DND-41 (cell line): ENCODE measurements around the gene NGB.

ENCODE experiments used
- ATAC-seq: fragments of 200-7000 bp; cut with Tn5 transposase; 3 replicates; pipeline ENCODE4 v1.9.1; 2021; ENCODE audit warnings: low read depth; ENCODE audit not compliant: insufficient read depth
- DNase-seq: peaks from one replicate; pipeline ENCODE4 v3.0.0-alpha.2; 2020
- H2AFZ ChIP-seq: 2 replicates; pipeline ENCODE4 v1.6.0; 2012; ENCODE audit warnings: low read depth, low read length
- H3K27ac ChIP-seq: 2 replicates; pipeline ENCODE4 v1.5.1; 2012; ENCODE audit warnings: low read length, inconsistent platforms
- H3K27me3 ChIP-seq: fragments of 200-600 bp; sonication (generic); 2 replicates; pipeline ENCODE4 v1.6.0; 2012; ENCODE audit warnings: low read length, mild to moderate bottlenecking, inconsistent platforms; ENCODE audit not compliant: insufficient read depth, poor library complexity
- H3K36me3 ChIP-seq: 2 replicates; pipeline ENCODE4 v1.5.1; 2012; ENCODE audit warnings: low read length, inconsistent platforms; ENCODE audit not compliant: insufficient read depth
- H3K4me1 ChIP-seq: 2 replicates; pipeline ENCODE4 v1.5.1; 2012; ENCODE audit warnings: mild to moderate bottlenecking, low read length; ENCODE audit not compliant: insufficient read depth
- H3K4me2 ChIP-seq: 2 replicates; pipeline ENCODE4 v1.6.0; 2012; ENCODE audit warnings: mild to moderate bottlenecking, moderate library complexity, low read length, inconsistent platforms; ENCODE audit not compliant: insufficient read depth
- H3K4me3 ChIP-seq, 2 experiments: fragments of 200-600 bp in 1 of 2; shearing (Covaris generic) in 1 of 2; 2 replicates each; pipeline ENCODE4 v1.5.1; 2012 to 2016; ENCODE audit warnings: inconsistent platforms in 2 of 2, low read length in 2 of 2, mild to moderate bottlenecking in 2 of 2, low read depth in 1 of 2, moderate library complexity in 1 of 2
- H3K79me2 ChIP-seq: 2 replicates; pipeline ENCODE4 v1.6.0; 2012; ENCODE audit warnings: low read length, inconsistent platforms; ENCODE audit not compliant: insufficient read depth
- H3K9ac ChIP-seq: 2 replicates; pipeline ENCODE4 v1.6.0; 2012; ENCODE audit warnings: low read depth, mild to moderate bottlenecking, inconsistent platforms, low read length, moderate library complexity
- H3K9me3 ChIP-seq: 2 replicates; pipeline ENCODE4 v1.5.1; 2012; ENCODE audit warnings: low read length, moderate library complexity, mild to moderate bottlenecking, inconsistent platforms; ENCODE audit not compliant: insufficient read depth, severe bottlenecking
- H4K20me1 ChIP-seq: 2 replicates; pipeline ENCODE4 v1.6.0; 2012; ENCODE audit warnings: low read length; ENCODE audit not compliant: insufficient read depth
- EZH2 ChIP-seq: IDR thresholded peaks from 3 replicates; pipeline ENCODE4 v1.6.1; 2012; ENCODE audit warnings: borderline replicate concordance, low read depth, mild to moderate bottlenecking, moderate library complexity, low read length, inconsistent platforms; ENCODE audit not compliant: severe bottlenecking
- TF ChIP-seq, protein P1 (sequence below): IDR thresholded peaks from 2 replicates; pipeline ENCODE4 v1.5.1; 2012; ENCODE audit warnings: borderline replicate concordance, low read length, moderate library complexity, mild to moderate bottlenecking; ENCODE audit not compliant: poor library complexity, severe bottlenecking; ENCODE audit errors: extremely low read depth

Gene NGB

GRCh38 chr14:77264466-77265186, 6.4 kb downstream of the NGB start:
- no peak for DNase-seq
- no peak for ATAC-seq
- Histone ChIP-seq H4K20me1 (0 out of 2 replicates have a peak, but pooled peaks cover 2% of the 10 kb centered on the region), H3K36me3 (no peaks in the 10 kb centered on the region), H3K9me3 (no peaks in the 10 kb centered on the region), H3K4me3 (no peak overlapping the region), H3K9ac (no peak overlapping the region), H3K27me3 (peaks cover 5% of the 10 kb centered on the region), H3K79me2 (no peaks in the 10 kb centered on the region), H2AFZ (no peak overlapping the region), H3K4me1 (peaks cover 6% of the 10 kb centered on the region), H3K4me2 (no peak overlapping the region), H3K27ac (no peak overlapping the region)
- TF ChIP-seq, protein P1, sequence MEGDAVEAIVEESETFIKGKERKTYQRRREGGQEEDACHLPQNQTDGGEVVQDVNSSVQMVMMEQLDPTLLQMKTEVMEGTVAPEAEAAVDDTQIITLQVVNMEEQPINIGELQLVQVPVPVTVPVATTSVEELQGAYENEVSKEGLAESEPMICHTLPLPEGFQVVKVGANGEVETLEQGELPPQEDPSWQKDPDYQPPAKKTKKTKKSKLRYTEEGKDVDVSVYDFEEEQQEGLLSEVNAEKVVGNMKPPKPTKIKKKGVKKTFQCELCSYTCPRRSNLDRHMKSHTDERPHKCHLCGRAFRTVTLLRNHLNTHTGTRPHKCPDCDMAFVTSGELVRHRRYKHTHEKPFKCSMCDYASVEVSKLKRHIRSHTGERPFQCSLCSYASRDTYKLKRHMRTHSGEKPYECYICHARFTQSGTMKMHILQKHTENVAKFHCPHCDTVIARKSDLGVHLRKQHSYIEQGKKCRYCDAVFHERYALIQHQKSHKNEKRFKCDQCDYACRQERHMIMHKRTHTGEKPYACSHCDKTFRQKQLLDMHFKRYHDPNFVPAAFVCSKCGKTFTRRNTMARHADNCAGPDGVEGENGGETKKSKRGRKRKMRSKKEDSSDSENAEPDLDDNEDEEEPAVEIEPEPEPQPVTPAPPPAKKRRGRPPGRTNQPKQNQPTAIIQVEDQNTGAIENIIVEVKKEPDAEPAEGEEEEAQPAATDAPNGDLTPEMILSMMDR = no peak
- no peak for TF ChIP-seq EZH2

GRCh38 chr14:77260631-77261030, 10.4 kb downstream of the NGB start:
- H3K27ac ChIP-seq = no peak overlapping the region
- no peaks in the 10 kb centered on the region for H3K9me3 ChIP-seq
- H3K79me2 ChIP-seq = no peaks in the 10 kb centered on the region
- H3K9ac ChIP-seq = no peak overlapping the region
- H4K20me1 ChIP-seq = 0 out of 2 replicates have a peak, but pooled peaks cover 2% of the 10 kb centered on the region
- H3K27me3 ChIP-seq = peaks cover 5% of the 10 kb centered on the region
- no peaks in the 10 kb centered on the region for H3K4me1 ChIP-seq
- DNase-seq (no peak), ATAC-seq (no peak)
- TF ChIP-seq EZH2 = no peak
- TF ChIP-seq, protein P1 = no peak
- H3K4me3 ChIP-seq = no peak overlapping the region
- no peak overlapping the region for H2AFZ ChIP-seq
- no peak overlapping the region for H3K4me2 ChIP-seq
- no peaks in the 10 kb centered on the region for H3K36me3 ChIP-seq

GRCh38 chr14:77260199-77260598, 10.8 kb downstream of the NGB start:
- Histone ChIP-seq H3K4me2 (no peak overlapping the region), H3K4me1 (no peaks in the 10 kb centered on the region), H4K20me1 (0 out of 2 replicates have a peak, but pooled peaks cover 2% of the 10 kb centered on the region), H3K9me3 (no peaks in the 10 kb centered on the region), H2AFZ (no peak overlapping the region), H3K36me3 (no peaks in the 10 kb centered on the region), H3K9ac (no peak overlapping the region), H3K27ac (no peak overlapping the region), H3K27me3 (peaks cover 5% of the 10 kb centered on the region), H3K79me2 (no peaks in the 10 kb centered on the region), H3K4me3 (no peak overlapping the region)
- DNase-seq (no peak), ATAC-seq (no peak)
- TF ChIP-seq, protein P1 = no peak
- TF ChIP-seq EZH2 = no peak
